K562 (cell line): Measurements from ENCODE around the gene FTH1. TPM values are rescaled to one million over a fixed set of nuclear protein-coding genes. Genes with fewer than 3 reads are reported as not detected.
A peak's percentile ranks its signal among the peaks of the same experiment; 100 is the strongest.

Experiments used
- CTCF ChIP-seq, 3 experiments: IDR thresholded peaks in 2 of 3; conservative IDR thresholded peaks in 1 of 3; 2 replicates each; pipeline ENCODE4 v1.5.1; 2011 to 2012; ENCODE audit warnings: low read length in 3 of 3, mild to moderate bottlenecking in 3 of 3, control low read depth in 2 of 3, improper control_type of control experiment in 1 of 3, inconsistent platforms in 1 of 3, low read depth in 1 of 3, mixed read lengths in 1 of 3, moderate library complexity in 1 of 3; ENCODE audit not compliant: insufficient read depth in 2 of 3
- NCOA1 ChIP-seq: fragments of 450-650 bp; IDR thresholded peaks from 2 replicates; pipeline ENCODE4 v1.6.1; 2016; ENCODE audit warnings: low read depth
- NR2F6 ChIP-seq: fragments of 450-650 bp; formaldehyde crosslinking; IDR thresholded peaks from 2 replicates; pipeline ENCODE4 v1.4.0; 2020; ENCODE audit warnings: mild to moderate bottlenecking
- PTBP1 ChIP-seq: fragments of 200-400 bp; formaldehyde crosslinking; IDR thresholded peaks from 2 replicates; pipeline ENCODE4 v1.6.1; 2017; ENCODE audit warnings: low read depth, low read length
- SMAD1 ChIP-seq: fragments of 150-350 bp; IDR thresholded peaks from 2 replicates; pipeline ENCODE4 v1.6.1; 2014; ENCODE audit warnings: low read length, low read depth; ENCODE audit not compliant: partially characterized antibody
- U2AF1 ChIP-seq: fragments of 200-400 bp; formaldehyde crosslinking; optimal IDR thresholded peaks from 2 replicates; pipeline ENCODE3; 2017; ENCODE audit warnings: mild to moderate bottlenecking, low read depth, low read length, moderate library complexity
- WHSC1 ChIP-seq: IDR thresholded peaks from one replicate; pipeline ENCODE4 v1.6.1; 2012; ENCODE audit warnings: low read length, control low read depth, inconsistent platforms
- ZFP36 ChIP-seq: fragments of 150-350 bp; IDR thresholded peaks from 2 replicates; pipeline ENCODE4 v1.6.1; 2018; ENCODE audit warnings: low read length, low read depth; ENCODE audit not compliant: partially characterized antibody
- ZNF431 ChIP-seq: sonication (generic); formaldehyde crosslinking; IDR thresholded peaks from 2 replicates; pipeline ENCODE4 v1.8.0; 2022; ENCODE audit warnings: mild to moderate bottlenecking, missing genetic modification reagents
- ZNF444 ChIP-seq: fragments of 250-450 bp; sonication (Bioruptor Pico); IDR thresholded peaks from 2 replicates; pipeline ENCODE4 v1.4.0; 2020; ENCODE audit warnings: mild to moderate bottlenecking, moderate library complexity
- ZNF696 ChIP-seq: fragments of 250-450 bp; sonication (Bioruptor Pico); conservative IDR thresholded peaks from 2 replicates; pipeline ENCODE4 v1.4.0; 2020; ENCODE audit warnings: mild to moderate bottlenecking, moderate library complexity
- polyA plus RNA-seq, 8 experiments: library from polyadenylated mRNA; depleted of rRNA in 4 of 8; stranded (reverse) in 5 of 8; unstranded in 3 of 8; fragments of >200 nt; fragmentation: Nextera tagmentation in 2 of 8; fragmentation: Illumina TruSeq in 1 of 8; extraction: Ambion mirVana in 2 of 8; extraction: Trizol in 1 of 8; gene quantifications; 2 replicates each; pipeline versions ENCODE4 v1.2.1 to v1.2.3, GENCODE V29; 2011 to 2014; ENCODE audit warnings: inconsistent platforms in 1 of 8, missing spikeins in 1 of 8
- total RNA-seq, 7 experiments: library from RNA; depleted of rRNA in 6 of 7; stranded (reverse); fragments of >200 nt in 6 of 7; fragmentation: Illumina TruSeq in 2 of 7; extraction: Trizol in 2 of 7; gene quantifications; 2 replicates each; pipeline versions ENCODE4 v1.2.1 to v1.2.3, GENCODE V29; 2011 to 2021; ENCODE audit warnings: low replicate concordance in 1 of 7
- TF ChIP-seq, protein P1 (sequence below): fragments of 250-450 bp; sonication (Bioruptor Pico); IDR thresholded peaks from 2 replicates; pipeline ENCODE4 v1.8.0; 2022; ENCODE audit warnings: moderate library complexity, mild to moderate bottlenecking, inconsistent platforms
- TF ChIP-seq, protein P2 (sequence below): fragments of 450-650 bp; IDR thresholded peaks from 2 replicates; pipeline ENCODE4 v1.6.1; 2016; ENCODE audit warnings: borderline replicate concordance
- TF ChIP-seq, protein P3 (sequence below): sonication (generic); formaldehyde crosslinking; IDR thresholded peaks from 2 replicates; pipeline ENCODE4 v1.8.0; 2022; ENCODE audit warnings: missing genetic modification reagents, mild to moderate bottlenecking, borderline replicate concordance
- TF ChIP-seq, protein P4 (sequence below), 2 experiments: fragments of 150-350 bp in 1 of 2; IDR thresholded peaks; 2 replicates each; pipeline ENCODE4 v1.6.1; 2012 to 2016; ENCODE audit warnings: low read depth in 2 of 2, low read length in 2 of 2, mild to moderate bottlenecking in 1 of 2, moderate library complexity in 1 of 2

Gene FTH1
- total and polyA plus RNA-seq, 9 of the 15 experiments (the other 6 are each of a cell fraction or from before 2014, with no cell fraction given): 370 to 3,146 (median 802) TPM

GRCh38 chr11:61967116-61967923 is at the start of gene FTH1 (continued):
- TF ChIP-seq, protein P1, sequence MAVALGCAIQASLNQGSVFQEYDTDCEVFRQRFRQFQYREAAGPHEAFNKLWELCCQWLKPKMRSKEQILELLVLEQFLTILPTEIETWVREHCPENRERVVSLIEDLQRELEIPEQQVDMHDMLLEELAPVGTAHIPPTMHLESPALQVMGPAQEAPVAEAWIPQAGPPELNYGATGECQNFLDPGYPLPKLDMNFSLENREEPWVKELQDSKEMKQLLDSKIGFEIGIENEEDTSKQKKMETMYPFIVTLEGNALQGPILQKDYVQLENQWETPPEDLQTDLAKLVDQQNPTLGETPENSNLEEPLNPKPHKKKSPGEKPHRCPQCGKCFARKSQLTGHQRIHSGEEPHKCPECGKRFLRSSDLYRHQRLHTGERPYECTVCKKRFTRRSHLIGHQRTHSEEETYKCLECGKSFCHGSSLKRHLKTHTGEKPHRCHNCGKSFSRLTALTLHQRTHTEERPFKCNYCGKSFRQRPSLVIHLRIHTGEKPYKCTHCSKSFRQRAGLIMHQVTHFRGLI (CRISPR knock-in tag): no peak
- TF ChIP-seq U2AF1: no peak
- 0 out of 2 replicates have a peak, but pooled peaks have one; percentile 71 for TF ChIP-seq ZNF431
- no peak for TF ChIP-seq ZNF444 (CRISPR knock-in tag)
- no peak for TF ChIP-seq ZFP36
- TF ChIP-seq NCOA1: no peak
- TF ChIP-seq, protein P2, sequence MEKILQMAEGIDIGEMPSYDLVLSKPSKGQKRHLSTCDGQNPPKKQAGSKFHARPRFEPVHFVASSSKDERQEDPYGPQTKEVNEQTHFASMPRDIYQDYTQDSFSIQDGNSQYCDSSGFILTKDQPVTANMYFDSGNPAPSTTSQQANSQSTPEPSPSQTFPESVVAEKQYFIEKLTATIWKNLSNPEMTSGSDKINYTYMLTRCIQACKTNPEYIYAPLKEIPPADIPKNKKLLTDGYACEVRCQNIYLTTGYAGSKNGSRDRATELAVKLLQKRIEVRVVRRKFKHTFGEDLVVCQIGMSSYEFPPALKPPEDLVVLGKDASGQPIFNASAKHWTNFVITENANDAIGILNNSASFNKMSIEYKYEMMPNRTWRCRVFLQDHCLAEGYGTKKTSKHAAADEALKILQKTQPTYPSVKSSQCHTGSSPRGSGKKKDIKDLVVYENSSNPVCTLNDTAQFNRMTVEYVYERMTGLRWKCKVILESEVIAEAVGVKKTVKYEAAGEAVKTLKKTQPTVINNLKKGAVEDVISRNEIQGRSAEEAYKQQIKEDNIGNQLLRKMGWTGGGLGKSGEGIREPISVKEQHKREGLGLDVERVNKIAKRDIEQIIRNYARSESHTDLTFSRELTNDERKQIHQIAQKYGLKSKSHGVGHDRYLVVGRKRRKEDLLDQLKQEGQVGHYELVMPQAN: no peak
- TF ChIP-seq CTCF (IDR thresholded peaks at IDR 0.05 in 2 of 3, conservative IDR thresholded peaks at IDR 0.05 in 1 of 3; ENCODE audit: insufficient read depth in 2 of 3, low read depth in 1 of 3, low read length in 3 of 3): no peak
- TF ChIP-seq, protein P3, sequence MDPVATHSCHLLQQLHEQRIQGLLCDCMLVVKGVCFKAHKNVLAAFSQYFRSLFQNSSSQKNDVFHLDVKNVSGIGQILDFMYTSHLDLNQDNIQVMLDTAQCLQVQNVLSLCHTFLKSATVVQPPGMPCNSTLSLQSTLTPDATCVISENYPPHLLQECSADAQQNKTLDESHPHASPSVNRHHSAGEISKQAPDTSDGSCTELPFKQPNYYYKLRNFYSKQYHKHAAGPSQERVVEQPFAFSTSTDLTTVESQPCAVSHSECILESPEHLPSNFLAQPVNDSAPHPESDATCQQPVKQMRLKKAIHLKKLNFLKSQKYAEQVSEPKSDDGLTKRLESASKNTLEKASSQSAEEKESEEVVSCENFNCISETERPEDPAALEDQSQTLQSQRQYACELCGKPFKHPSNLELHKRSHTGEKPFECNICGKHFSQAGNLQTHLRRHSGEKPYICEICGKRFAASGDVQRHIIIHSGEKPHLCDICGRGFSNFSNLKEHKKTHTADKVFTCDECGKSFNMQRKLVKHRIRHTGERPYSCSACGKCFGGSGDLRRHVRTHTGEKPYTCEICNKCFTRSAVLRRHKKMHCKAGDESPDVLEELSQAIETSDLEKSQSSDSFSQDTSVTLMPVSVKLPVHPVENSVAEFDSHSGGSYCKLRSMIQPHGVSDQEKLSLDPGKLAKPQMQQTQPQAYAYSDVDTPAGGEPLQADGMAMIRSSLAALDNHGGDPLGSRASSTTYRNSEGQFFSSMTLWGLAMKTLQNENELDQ (CRISPR knock-in tag): no peak
- peak; percentile 84 for TF ChIP-seq SMAD1
- no peak for TF ChIP-seq ZNF696
- TF ChIP-seq, protein P4, sequence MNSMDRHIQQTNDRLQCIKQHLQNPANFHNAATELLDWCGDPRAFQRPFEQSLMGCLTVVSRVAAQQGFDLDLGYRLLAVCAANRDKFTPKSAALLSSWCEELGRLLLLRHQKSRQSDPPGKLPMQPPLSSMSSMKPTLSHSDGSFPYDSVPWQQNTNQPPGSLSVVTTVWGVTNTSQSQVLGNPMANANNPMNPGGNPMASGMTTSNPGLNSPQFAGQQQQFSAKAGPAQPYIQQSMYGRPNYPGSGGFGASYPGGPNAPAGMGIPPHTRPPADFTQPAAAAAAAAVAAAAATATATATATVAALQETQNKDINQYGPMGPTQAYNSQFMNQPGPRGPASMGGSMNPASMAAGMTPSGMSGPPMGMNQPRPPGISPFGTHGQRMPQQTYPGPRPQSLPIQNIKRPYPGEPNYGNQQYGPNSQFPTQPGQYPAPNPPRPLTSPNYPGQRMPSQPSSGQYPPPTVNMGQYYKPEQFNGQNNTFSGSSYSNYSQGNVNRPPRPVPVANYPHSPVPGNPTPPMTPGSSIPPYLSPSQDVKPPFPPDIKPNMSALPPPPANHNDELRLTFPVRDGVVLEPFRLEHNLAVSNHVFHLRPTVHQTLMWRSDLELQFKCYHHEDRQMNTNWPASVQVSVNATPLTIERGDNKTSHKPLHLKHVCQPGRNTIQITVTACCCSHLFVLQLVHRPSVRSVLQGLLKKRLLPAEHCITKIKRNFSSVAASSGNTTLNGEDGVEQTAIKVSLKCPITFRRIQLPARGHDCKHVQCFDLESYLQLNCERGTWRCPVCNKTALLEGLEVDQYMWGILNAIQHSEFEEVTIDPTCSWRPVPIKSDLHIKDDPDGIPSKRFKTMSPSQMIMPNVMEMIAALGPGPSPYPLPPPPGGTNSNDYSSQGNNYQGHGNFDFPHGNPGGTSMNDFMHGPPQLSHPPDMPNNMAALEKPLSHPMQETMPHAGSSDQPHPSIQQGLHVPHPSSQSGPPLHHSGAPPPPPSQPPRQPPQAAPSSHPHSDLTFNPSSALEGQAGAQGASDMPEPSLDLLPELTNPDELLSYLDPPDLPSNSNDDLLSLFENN (IDR thresholded peaks at IDR 0.05; ENCODE audit: low read depth in 2 of 2, low read length in 2 of 2): peak in 1 of 2 experiments; percentile 84; a peak in 2 of 4 replicates
- no peak for TF ChIP-seq PTBP1
- no peak for TF ChIP-seq WHSC1
- TF ChIP-seq NR2F6 (CRISPR knock-in tag): no peak
